AG04450 (cell line): Measurements from ENCODE around the gene NR2F1. TPM values are rescaled to one million over a fixed set of nuclear protein-coding genes. Genes with fewer than 3 reads are reported as not detected.

Source experiments
- CTCF ChIA-PET: fragments of 300-600, 350-600 bp; formaldehyde crosslinking; extraction: SDS; loops from one replicate; lab custom pipeline; 2022; ENCODE audit warnings: antibody characterized with exemption, inconsistent platforms; lab: Charles Lee
- POLR2A ChIA-PET: fragments of 350-600 bp; formaldehyde crosslinking; extraction: SDS; loops from one replicate; lab custom pipeline; 2021; ENCODE audit warnings: antibody characterized with exemption, inconsistent platforms; lab: Yijun Ruan, JAX
- DNase-seq: peaks from one replicate; pipeline ENCODE4 v3.0.0-alpha.2; 2011; ENCODE audit warnings: low read depth, low spot score
- H3K27ac ChIP-seq: one replicate; pipeline ENCODE4 v1.5.1; 2012; ENCODE audit warnings: low read depth, low read length, control low read depth
- H3K27me3 ChIP-seq: one replicate; pipeline ENCODE4 v1.6.0; 2012; ENCODE audit warnings: low read length; ENCODE audit not compliant: control insufficient read depth, insufficient read depth
- H3K4me3 ChIP-seq: 2 replicates; pipeline ENCODE4 v1.5.1; 2011; ENCODE audit warnings: mild to moderate bottlenecking, low read depth, low read length, control low read depth
- H3K9me3 ChIP-seq: 2 replicates; pipeline ENCODE4 v1.5.1; 2012; ENCODE audit warnings: low read length; ENCODE audit not compliant: control insufficient read depth, insufficient read depth
- polyA plus RNA-seq: library from polyadenylated mRNA; depleted of rRNA; stranded (reverse); fragments of >200 nt; gene quantifications from 2 replicates; pipeline ENCODE4 v1.2.3, GENCODE V29; 2011
- TF ChIP-seq, protein P1 (sequence below): IDR thresholded peaks from 2 replicates; pipeline ENCODE4 v1.5.1; 2011; ENCODE audit warnings: low read depth, low read length, control low read depth, inconsistent platforms

NR2F1 gene
- polyA plus RNA-seq, 1 experiment = 47.9 TPM

DNA sequence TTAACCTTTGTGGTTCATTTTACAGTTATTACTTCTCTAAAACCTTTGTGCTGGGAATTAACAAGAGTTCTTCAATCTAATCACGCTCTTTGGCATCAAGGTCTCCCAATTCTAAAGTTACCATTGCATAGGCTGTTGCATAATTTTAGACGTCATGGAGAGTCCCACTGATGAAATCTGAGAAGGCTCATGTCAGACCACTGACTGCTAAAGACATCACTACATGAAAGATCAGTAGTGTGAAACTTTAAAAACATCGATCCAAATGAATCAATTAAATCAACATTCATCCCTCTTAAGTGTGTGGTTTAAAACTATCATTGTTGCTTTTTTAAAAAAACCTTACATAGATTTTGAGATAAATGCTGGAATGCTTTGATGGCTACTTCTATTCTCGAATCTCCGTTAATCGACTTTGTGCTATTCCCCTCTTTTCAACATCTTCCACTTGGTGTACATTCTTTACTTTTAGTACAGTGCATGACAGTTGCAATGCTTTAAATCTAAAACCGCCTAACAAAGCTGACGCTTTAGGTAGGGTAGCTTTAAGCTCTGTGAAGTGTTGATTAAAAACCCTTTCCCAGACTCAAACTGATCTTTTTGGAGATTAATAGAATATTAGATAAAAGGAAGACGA, 33.6 kb downstream of the NR2F1 start:
- Histone ChIP-seq H3K27me3 (peaks cover 7% of the 10 kb centered on the region), H3K4me3 (no peak overlapping the region), H3K9me3 (no peaks in the 10 kb centered on the region; the same call in 1 of the 2 replicates), H3K27ac (no peak overlapping the region)
- ChIA-PET POLR2A (no interaction called here), CTCF (interaction anchor here (5.5 kb wide), 1 partner anchor 9 kb away, joined by 38 read pairs; no protein-coding TSS in a partner anchor)
- TF ChIP-seq, protein P1, sequence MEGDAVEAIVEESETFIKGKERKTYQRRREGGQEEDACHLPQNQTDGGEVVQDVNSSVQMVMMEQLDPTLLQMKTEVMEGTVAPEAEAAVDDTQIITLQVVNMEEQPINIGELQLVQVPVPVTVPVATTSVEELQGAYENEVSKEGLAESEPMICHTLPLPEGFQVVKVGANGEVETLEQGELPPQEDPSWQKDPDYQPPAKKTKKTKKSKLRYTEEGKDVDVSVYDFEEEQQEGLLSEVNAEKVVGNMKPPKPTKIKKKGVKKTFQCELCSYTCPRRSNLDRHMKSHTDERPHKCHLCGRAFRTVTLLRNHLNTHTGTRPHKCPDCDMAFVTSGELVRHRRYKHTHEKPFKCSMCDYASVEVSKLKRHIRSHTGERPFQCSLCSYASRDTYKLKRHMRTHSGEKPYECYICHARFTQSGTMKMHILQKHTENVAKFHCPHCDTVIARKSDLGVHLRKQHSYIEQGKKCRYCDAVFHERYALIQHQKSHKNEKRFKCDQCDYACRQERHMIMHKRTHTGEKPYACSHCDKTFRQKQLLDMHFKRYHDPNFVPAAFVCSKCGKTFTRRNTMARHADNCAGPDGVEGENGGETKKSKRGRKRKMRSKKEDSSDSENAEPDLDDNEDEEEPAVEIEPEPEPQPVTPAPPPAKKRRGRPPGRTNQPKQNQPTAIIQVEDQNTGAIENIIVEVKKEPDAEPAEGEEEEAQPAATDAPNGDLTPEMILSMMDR = no peak
- DNase-seq = no peak

- no peaks in the 10 kb centered on the region for H3K9me3 ChIP-seq
Measured at GRCh38 chr5:93620487-93621326, 37.7 kb downstream of the NR2F1 start.

GRCh38 chr5:93621327-93621798, 38.3 kb downstream of the NR2F1 start:
- no peaks in the 10 kb centered on the region for H3K27me3 ChIP-seq
- no peaks in the 10 kb centered on the region for H3K9me3 ChIP-seq
- no peak overlapping the region for H3K27ac ChIP-seq
- peak overlapping the region; percentile 72 for H3K4me3 ChIP-seq
- TF ChIP-seq, protein P1 = no peak
- POLR2A ChIA-PET = interaction anchor here (0.8 to 2.0 kb wide), 4 partner anchors 9 to 180 kb away, joined by 4 to 7 read pairs (median 4); partner anchors contain the start of gene NR2F1
- CTCF ChIA-PET = interaction anchor here (0.7 to 5.5 kb wide), 8 partner anchors 13 to 1117 kb away, joined by 3 to 38 read pairs (median 4); no protein-coding TSS in a partner anchor
- no peak for DNase-seq

More at GRCh38 chr5:93620487-93621326, 37.7 kb downstream of the NR2F1 start:
- no peaks in the 10 kb centered on the region for H3K27me3 ChIP-seq
- TF ChIP-seq, protein P1 = no peak
- H3K27ac ChIP-seq = peak overlapping the region; percentile 59
- DNase-seq = no peak
- ChIA-PET CTCF (interaction anchor here (0.6 to 5.5 kb wide), 10 partner anchors 9 to 287 kb away, joined by 3 to 38 read pairs (median 4); no protein-coding TSS in a partner anchor), POLR2A (interaction anchor here (0.7 to 2.0 kb wide), 5 partner anchors 8 to 1556 kb away, joined by 3 to 7 read pairs (median 4); partner anchors contain the start of gene NR2F1)
- peak overlapping the region; percentile 72 for H3K4me3 ChIP-seq

DNA sequence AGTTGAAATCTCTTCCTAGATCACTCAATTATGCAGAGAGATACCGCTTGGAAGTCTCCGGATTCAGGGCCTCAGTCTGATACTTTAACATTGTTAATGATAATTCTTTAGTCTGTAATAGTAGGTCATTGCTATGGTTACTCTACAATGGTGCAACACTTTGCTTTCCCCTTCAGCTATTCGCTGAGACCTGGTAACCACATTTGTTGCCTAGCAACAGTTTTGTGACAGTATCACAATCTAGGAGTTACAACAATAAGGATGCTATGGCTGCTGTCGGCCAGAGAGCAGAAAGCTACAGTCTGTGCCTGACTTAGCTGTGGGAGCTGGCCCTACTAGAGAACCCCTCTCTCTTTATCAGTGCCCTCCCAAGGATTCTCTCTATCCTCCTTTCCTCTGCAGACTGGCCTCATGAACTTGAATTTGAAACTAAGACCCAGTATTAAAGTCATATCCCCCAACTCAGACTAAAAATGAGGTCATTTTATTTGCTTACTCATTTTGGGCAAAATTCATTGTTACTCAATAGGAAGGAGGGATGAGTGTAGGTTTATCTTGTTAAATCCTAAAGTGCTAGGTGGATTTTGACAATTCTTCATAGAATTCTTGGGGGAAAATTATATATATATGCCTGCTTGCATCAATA, 39.3 kb downstream of the NR2F1 start:
- CTCF ChIA-PET = interaction anchor here (0.5 to 5.5 kb wide), 8 partner anchors 9 to 1390 kb away, joined by 3 to 38 read pairs (median 4); no protein-coding TSS in a partner anchor
- Histone ChIP-seq H3K27ac (no peak overlapping the region), H3K9me3 (no peaks in the 10 kb centered on the region), H3K4me3 (no peak overlapping the region), H3K27me3 (no peaks in the 10 kb centered on the region)
- DNase-seq = no peak
- POLR2A ChIA-PET = interaction anchor here (0.5 to 2.0 kb wide), 5 partner anchors 35 to 186 kb away, joined by 3 to 7 read pairs (median 4); partner anchors contain the start of gene NR2F1
- TF ChIP-seq, protein P1 = no peak
